ENCODE data around the gene ZNF558.

DNA sequence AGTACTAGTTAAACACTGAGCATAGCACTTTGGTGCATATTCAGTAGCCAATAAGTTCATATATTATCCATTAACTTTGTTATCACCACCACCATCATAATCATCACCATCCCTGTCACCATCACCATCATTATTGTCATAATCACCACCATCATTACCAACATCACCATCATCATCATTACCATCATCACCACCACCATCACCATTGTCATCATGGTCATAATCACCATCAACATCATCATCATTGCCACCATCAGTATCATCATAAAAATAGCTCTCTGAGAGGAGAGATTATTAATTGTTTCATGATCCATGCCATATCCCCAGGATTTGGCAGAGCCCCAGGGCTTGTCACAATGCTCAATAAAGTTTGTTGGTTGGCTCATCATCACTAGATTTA is 49.4 kb upstream of the ZNF558 start:
- TF ChIP-seq POLR2AphosphoS5 (IDR thresholded peaks at IDR 0.05; ENCODE audit: low read depth, low read length) (no peak), EZH2phosphoT487 (IDR thresholded peaks at IDR 0.05; ENCODE audit: borderline replicate concordance, low read depth) (no peak), USF1 (IDR thresholded peaks at IDR 0.05; ENCODE audit: borderline replicate concordance, low read depth) (no peak)
- TF ChIP-seq, protein P1, sequence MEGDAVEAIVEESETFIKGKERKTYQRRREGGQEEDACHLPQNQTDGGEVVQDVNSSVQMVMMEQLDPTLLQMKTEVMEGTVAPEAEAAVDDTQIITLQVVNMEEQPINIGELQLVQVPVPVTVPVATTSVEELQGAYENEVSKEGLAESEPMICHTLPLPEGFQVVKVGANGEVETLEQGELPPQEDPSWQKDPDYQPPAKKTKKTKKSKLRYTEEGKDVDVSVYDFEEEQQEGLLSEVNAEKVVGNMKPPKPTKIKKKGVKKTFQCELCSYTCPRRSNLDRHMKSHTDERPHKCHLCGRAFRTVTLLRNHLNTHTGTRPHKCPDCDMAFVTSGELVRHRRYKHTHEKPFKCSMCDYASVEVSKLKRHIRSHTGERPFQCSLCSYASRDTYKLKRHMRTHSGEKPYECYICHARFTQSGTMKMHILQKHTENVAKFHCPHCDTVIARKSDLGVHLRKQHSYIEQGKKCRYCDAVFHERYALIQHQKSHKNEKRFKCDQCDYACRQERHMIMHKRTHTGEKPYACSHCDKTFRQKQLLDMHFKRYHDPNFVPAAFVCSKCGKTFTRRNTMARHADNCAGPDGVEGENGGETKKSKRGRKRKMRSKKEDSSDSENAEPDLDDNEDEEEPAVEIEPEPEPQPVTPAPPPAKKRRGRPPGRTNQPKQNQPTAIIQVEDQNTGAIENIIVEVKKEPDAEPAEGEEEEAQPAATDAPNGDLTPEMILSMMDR (IDR thresholded peaks at IDR 0.05) = no peak
